ENCODE measurements around the gene CSF3.

CSF3 gene

GRCh38 chr17:40062329-40063186 lies 47.3 kb downstream of the CSF3 start, which contains the start of gene THRA:
Gene THRA, plus strand, starts transcription at chr17:40062965. Its CDS starts 11,524 bp downstream, at chr17:40074489.
- peak; percentile 75 for DNase-seq

GRCh38 chr17:40063187-40063771 lies 48.0 kb downstream of the CSF3 start:
- DNase-seq: peak; percentile 39

DNA sequence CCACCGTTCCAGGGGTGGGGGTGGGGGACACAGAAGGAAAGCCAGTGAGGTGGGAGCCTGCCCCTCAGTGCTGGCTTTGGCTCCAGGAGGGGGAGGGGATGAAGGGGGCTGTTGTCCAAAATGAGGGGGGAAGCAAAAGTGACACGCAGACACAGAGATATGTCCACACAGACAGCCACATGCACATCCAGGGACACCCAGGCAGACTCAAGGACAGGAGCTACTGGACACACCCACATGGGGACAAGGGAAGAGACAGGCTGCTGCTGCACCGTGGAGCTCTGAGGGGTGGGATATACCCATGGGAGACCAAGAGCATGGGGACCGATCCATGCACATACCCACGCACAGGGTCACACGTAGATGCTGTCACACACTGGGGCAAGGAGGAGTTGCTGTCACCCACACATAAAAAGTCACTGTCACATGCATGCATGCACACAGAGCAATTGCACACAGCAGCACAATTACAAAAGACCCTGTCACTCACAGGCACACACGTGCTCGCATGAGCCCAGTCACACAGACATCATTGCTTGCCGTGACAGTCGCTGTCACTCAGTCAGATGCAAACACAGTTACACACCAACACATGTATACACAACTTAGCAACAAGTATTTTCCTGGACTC lies 48.8 kb downstream of the CSF3 start:
- DNase-seq: no peak

DNA sequence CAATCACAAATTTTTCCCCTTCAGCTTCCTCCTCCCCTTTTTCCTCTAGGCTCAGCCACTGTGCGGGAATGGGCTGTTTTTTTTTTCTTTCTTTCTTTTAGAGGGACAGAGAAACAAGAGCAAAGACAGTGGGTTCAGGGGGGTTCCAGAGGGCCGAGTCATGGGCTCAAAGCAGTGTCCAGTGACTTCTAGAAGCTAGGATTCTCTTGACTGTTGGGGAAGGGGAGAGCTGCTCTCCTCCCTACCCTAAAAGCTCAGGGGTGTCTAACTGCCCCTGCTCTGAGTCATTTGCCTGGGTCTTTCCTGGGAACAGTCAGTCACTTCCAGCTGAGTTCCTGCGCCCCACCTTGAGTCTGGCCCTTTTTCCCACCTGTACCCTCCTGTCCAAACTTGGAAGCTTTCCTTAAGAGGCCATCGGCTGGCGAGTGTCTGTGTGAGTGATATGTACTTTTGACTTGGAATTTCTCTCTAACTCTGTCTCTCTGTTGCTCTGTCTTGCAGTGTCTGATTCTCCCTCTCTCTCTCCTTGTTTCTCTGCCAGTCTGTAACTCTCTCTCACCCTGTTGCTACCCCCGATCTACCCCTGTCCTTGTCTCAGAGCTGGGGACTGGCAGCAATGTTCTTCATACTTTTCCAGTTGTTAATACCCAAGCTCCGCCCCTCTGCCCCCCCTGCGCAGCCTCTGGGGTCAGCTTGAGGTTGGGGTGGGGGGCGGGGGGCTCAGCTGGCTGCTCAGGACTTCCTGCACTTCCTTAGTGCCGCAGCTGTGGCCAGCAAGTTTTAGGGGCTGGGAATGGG lies 49.9 kb downstream of the CSF3 start:
- no peak for DNase-seq

DNA sequence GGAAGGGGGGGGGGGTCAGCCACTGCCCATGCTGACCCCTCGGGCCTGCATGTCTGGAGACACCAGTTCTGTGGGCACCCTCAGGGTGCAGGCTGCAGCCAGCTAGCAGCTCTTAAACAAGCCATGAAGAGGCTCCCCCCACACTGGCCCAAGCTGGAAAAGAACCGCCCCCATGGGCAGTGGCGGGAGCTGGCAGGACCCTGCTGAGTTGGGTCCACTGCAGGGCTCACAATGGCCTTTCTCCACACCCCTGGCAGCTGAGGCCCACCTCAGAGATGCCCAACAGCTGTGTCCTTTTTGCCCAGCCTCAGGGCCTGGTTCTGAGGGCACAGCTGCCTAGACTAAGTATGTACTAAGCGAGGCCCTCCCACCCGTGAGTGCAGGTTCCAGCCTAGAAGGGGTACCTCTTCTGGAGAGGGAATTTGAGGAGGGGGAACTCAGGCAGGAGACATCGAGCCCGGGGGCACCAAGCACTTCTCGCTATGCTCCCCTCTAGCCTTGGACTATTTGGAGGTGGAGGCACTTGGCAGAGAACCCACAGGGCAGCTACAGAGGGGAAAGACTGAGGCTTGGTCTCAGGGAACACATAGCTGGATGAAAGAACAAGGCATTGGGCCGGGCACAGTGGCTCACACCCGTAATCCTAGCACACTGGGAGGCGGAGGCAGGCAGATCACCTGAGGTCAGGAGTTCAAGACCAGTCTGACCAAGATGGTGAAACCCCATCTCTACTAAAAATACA lies 50.7 kb downstream of the CSF3 start:
- no peak for DNase-seq

All from NCI-H69 (cell line).